Measurements from ENCODE around the gene INTS7. TPM values are rescaled to one million over a fixed set of nuclear protein-coding genes. Genes with fewer than 3 reads are reported as not detected.

INTS7 gene
- total and polyA plus RNA-seq, 4 donors = 3.9 to 14.4 (median 10.2) TPM

DNA sequence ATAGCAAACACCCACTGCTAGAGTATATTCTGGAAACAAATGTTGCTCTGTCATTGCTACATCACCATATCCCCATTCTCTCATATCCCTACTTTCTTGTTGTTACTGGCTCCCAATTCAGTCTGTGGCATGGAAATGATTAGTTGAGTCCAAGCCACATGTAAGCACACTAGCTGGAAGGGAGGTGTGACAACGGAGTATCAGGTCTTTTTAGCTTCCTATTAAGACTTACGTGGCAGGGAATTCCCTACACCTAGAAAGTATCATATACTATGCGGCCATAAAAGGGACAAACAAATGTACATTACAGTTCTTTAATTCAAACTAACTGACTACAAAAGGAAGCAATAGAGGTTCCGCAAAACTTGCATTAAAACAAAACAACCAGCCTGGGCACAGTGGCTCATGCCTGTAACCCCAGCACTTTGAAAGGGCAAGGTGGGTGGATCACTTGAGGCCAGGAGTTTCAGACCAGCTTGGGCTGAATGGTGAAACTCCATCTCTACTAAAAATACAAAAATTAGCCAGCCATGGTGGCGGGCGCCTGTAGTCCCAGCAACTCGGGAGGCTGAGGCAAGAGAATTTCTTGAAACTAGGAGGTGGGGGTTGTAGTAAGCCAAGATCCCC is 48.6 kb downstream of the INTS7 start:
- Histone ChIP-seq H3K4me3 (ENCODE audit: low read depth in 1 of 3, low read length in 3 of 3) (no peak overlapping the region), H3K36me3 (ENCODE audit: control insufficient read depth in 4 of 4, insufficient read depth in 3 of 4, low read depth in 1 of 4, low read length in 3 of 4) (peaks cover 0 to 4% (median 3%) of the 10 kb centered on the region in 4 donors), H3K9ac (ENCODE audit: low read depth in 1 of 2, low read length in 2 of 2) (no peak overlapping the region), H3K4me1 (ENCODE audit: control insufficient read depth in 4 of 4, insufficient read depth in 4 of 4, low read length in 3 of 4) (peaks cover 0 to 4% (median 3%) of the 10 kb centered on the region in 4 donors), H3K27ac (ENCODE audit: low read depth in 1 of 2, low read length in 2 of 2) (no peak overlapping the region), H3K27me3 (ENCODE audit: control insufficient read depth in 4 of 4, insufficient read depth in 4 of 4, low read length in 3 of 4) (no peaks in the 10 kb centered on the region), H3K9me3 (ENCODE audit: control insufficient read depth in 4 of 4, low read length in 3 of 4) (no peaks in the 10 kb centered on the region)
- 97% methylated on average over 7 of the region's 7 CpGs for WGBS
- DNase-seq (ENCODE audit: low spot score) = no peak
- TF ChIP-seq, protein P1, sequence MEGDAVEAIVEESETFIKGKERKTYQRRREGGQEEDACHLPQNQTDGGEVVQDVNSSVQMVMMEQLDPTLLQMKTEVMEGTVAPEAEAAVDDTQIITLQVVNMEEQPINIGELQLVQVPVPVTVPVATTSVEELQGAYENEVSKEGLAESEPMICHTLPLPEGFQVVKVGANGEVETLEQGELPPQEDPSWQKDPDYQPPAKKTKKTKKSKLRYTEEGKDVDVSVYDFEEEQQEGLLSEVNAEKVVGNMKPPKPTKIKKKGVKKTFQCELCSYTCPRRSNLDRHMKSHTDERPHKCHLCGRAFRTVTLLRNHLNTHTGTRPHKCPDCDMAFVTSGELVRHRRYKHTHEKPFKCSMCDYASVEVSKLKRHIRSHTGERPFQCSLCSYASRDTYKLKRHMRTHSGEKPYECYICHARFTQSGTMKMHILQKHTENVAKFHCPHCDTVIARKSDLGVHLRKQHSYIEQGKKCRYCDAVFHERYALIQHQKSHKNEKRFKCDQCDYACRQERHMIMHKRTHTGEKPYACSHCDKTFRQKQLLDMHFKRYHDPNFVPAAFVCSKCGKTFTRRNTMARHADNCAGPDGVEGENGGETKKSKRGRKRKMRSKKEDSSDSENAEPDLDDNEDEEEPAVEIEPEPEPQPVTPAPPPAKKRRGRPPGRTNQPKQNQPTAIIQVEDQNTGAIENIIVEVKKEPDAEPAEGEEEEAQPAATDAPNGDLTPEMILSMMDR (IDR thresholded peaks at IDR 0.05; ENCODE audit: low read depth, low read length, missing input control) = no peak
- TF ChIP-seq GABPA (IDR thresholded peaks at IDR 0.05 in 1 of 2, conservative IDR thresholded peaks at IDR 0.05 in 1 of 2) (no peak), FOXA1 (IDR thresholded peaks at IDR 0.05) (no peak), FOXA2 (IDR thresholded peaks at IDR 0.05) (no peak), RXRA (IDR thresholded peaks at IDR 0.05) (no peak), HNF4G (IDR thresholded peaks at IDR 0.05) (no peak), JUND (IDR thresholded peaks at IDR 0.05) (no peak), SP1 (IDR thresholded peaks at IDR 0.05) (no peak)
- TF ChIP-seq, protein P2, sequence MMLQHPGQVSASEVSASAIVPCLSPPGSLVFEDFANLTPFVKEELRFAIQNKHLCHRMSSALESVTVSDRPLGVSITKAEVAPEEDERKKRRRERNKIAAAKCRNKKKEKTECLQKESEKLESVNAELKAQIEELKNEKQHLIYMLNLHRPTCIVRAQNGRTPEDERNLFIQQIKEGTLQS (IDR thresholded peaks at IDR 0.05) = no peak
- TF ChIP-seq, protein P3, sequence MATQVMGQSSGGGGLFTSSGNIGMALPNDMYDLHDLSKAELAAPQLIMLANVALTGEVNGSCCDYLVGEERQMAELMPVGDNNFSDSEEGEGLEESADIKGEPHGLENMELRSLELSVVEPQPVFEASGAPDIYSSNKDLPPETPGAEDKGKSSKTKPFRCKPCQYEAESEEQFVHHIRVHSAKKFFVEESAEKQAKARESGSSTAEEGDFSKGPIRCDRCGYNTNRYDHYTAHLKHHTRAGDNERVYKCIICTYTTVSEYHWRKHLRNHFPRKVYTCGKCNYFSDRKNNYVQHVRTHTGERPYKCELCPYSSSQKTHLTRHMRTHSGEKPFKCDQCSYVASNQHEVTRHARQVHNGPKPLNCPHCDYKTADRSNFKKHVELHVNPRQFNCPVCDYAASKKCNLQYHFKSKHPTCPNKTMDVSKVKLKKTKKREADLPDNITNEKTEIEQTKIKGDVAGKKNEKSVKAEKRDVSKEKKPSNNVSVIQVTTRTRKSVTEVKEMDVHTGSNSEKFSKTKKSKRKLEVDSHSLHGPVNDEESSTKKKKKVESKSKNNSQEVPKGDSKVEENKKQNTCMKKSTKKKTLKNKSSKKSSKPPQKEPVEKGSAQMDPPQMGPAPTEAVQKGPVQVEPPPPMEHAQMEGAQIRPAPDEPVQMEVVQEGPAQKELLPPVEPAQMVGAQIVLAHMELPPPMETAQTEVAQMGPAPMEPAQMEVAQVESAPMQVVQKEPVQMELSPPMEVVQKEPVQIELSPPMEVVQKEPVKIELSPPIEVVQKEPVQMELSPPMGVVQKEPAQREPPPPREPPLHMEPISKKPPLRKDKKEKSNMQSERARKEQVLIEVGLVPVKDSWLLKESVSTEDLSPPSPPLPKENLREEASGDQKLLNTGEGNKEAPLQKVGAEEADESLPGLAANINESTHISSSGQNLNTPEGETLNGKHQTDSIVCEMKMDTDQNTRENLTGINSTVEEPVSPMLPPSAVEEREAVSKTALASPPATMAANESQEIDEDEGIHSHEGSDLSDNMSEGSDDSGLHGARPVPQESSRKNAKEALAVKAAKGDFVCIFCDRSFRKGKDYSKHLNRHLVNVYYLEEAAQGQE (IDR thresholded peaks at IDR 0.05) = no peak

DNA sequence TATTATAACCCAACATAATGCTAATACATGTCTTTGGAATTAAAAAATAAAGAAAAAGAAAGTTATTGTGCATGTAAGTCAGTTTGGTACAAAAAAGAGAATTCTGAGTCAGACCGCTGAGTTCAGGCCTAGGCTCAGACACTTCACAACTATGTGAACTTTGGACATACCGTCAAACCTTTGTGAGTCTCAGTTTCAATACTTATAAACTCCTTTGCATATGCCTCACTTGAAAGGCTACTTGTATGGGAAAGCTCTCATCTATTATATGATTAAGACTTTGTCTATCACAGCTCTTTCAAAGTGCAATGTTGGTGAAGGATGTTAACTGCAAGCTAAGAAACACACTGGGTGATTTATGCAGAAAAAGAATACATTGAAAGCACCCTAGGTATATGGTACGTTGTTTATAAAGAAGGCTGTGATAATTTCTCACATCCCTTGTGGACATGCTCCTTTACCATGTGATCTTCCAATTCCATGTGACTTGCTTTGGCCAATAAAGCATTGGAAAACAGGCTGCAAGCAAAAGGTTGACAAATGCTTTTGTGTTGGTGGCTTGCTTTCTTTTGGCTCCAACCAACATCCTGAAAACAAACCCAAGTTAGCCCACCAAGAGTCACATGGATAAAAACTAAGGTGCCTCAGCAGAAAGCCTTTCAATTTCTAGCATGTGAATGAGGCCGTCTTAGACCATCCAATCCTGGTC is 49.6 kb downstream of the INTS7 start:
- H3K36me3 ChIP-seq (ENCODE audit: control insufficient read depth in 4 of 4, insufficient read depth in 3 of 4, low read depth in 1 of 4, low read length in 3 of 4) = peaks cover 0 to 4% (median 3%) of the 10 kb centered on the region in 4 donors
- H3K4me3 ChIP-seq (ENCODE audit: low read depth in 1 of 3, low read length in 3 of 3) = no peak overlapping the region
- H3K27me3 ChIP-seq (ENCODE audit: control insufficient read depth in 4 of 4, insufficient read depth in 4 of 4, low read length in 3 of 4) = no peaks in the 10 kb centered on the region
- no peaks in the 10 kb centered on the region for H3K9me3 ChIP-seq (ENCODE audit: control insufficient read depth in 4 of 4, low read length in 3 of 4)
- no peak overlapping the region for H3K27ac ChIP-seq (ENCODE audit: low read depth in 1 of 2, low read length in 2 of 2)
- TF ChIP-seq, protein P3 (IDR thresholded peaks at IDR 0.05) = no peak
- TF ChIP-seq HNF4A (conservative IDR thresholded peaks at IDR 0.05) (peak; percentile 50 to 72), JUND (IDR thresholded peaks at IDR 0.05) (no peak)
- no peak overlapping the region for H3K9ac ChIP-seq (ENCODE audit: low read depth in 1 of 2, low read length in 2 of 2)
- DNase-seq (ENCODE audit: low spot score) = no peak
- WGBS = 83% methylated on average over 4 of the region's 4 CpGs
- H3K4me1 ChIP-seq (ENCODE audit: control insufficient read depth in 4 of 4, insufficient read depth in 4 of 4, low read length in 3 of 4) = peaks cover 0 to 4% (median 3%) of the 10 kb centered on the region in 4 donors
